ENCODE measurements around the gene PTPRQ.
A peak's percentile ranks its signal among the peaks of the same experiment; 100 is the strongest.

Gene PTPRQ

GRCh38 chr12:80567401-80567800 is 123.4 kb downstream of the PTPRQ start:
- H3K36me3 Mint-ChIP-seq (ENCODE audit: low read depth) = peaks cover 9% of the 10 kb centered on the region
- TF ChIP-seq CTCF (IDR thresholded peaks at IDR 0.05; ENCODE audit: unreplicated experiment in 3 of 3) = no peak
- H3K27me3 Mint-ChIP-seq (ENCODE audit: low read depth) = no peaks in the 10 kb centered on the region
- H3K4me3 Mint-ChIP-seq = no peak overlapping the region
- peaks cover 16% of the 10 kb centered on the region for H3K9me3 Mint-ChIP-seq
- peak overlapping the region; percentile 26 to 55 (median 43) for H3K27ac Mint-ChIP-seq
- H3K4me1 Mint-ChIP-seq = peaks cover 20% of the 10 kb centered on the region

GRCh38 chr12:80576641-80577418 is 132.8 kb downstream of the PTPRQ start:
- Mint-ChIP-seq H3K27ac (no peak overlapping the region), H3K27me3 (ENCODE audit: low read depth) (no peaks in the 10 kb centered on the region), H3K9me3 (peaks cover 8% of the 10 kb centered on the region), H3K4me1 (peaks cover 8% of the 10 kb centered on the region), H3K36me3 (ENCODE audit: low read depth) (peaks cover 4% of the 10 kb centered on the region), H3K4me3 (no peak overlapping the region)
- no peak for TF ChIP-seq CTCF (IDR thresholded peaks at IDR 0.05; ENCODE audit: unreplicated experiment in 3 of 3)

- Mint-ChIP-seq H3K4me1 (peaks cover 8% of the 10 kb centered on the region), H3K27me3 (ENCODE audit: low read depth) (no peaks in the 10 kb centered on the region), H3K36me3 (ENCODE audit: low read depth) (peaks cover 4% of the 10 kb centered on the region), H3K4me3 (peak overlapping the region in 1 of 3 experiments; percentile 41), H3K9me3 (peaks cover 6% of the 10 kb centered on the region), H3K27ac (peak overlapping the region; percentile 54 to 71 (median 56))
- TF ChIP-seq CTCF (IDR thresholded peaks at IDR 0.05; ENCODE audit: unreplicated experiment in 3 of 3) = no peak
These were observed 136.2 kb downstream of the PTPRQ start for GRCh38 chr12:80580254-80580653.

GRCh38 chr12:80581783-80582182 is 137.7 kb downstream of the PTPRQ start:
- Mint-ChIP-seq H3K27me3 (ENCODE audit: low read depth) (no peaks in the 10 kb centered on the region), H3K4me1 (peaks cover 9% of the 10 kb centered on the region), H3K36me3 (ENCODE audit: low read depth) (peaks cover 4% of the 10 kb centered on the region), H3K4me3 (no peak overlapping the region), H3K27ac (peak overlapping the region in 1 of 3 experiments; percentile 23), H3K9me3 (peaks cover 9% of the 10 kb centered on the region)
- TF ChIP-seq CTCF (IDR thresholded peaks at IDR 0.05; ENCODE audit: unreplicated experiment in 3 of 3) = no peak

GRCh38 chr12:80582431-80582830 is 138.4 kb downstream of the PTPRQ start:
- H3K36me3 Mint-ChIP-seq (ENCODE audit: low read depth) = peaks cover 4% of the 10 kb centered on the region
- peaks cover 9% of the 10 kb centered on the region for H3K9me3 Mint-ChIP-seq
- H3K4me3 Mint-ChIP-seq = no peak overlapping the region
- H3K27ac Mint-ChIP-seq = peak overlapping the region in 1 of 3 experiments; percentile 23
- H3K27me3 Mint-ChIP-seq (ENCODE audit: low read depth) = no peaks in the 10 kb centered on the region
- TF ChIP-seq CTCF (IDR thresholded peaks at IDR 0.05; ENCODE audit: unreplicated experiment in 3 of 3) = no peak
- peaks cover 9% of the 10 kb centered on the region for H3K4me1 Mint-ChIP-seq

- Mint-ChIP-seq H3K36me3 (ENCODE audit: low read depth) (no peaks in the 10 kb centered on the region), H3K27me3 (ENCODE audit: low read depth) (no peaks in the 10 kb centered on the region), H3K9me3 (peaks cover 3% of the 10 kb centered on the region), H3K27ac (no peak overlapping the region), H3K4me3 (no peak overlapping the region), H3K4me1 (peaks cover 4% of the 10 kb centered on the region)
- no peak for TF ChIP-seq CTCF (IDR thresholded peaks at IDR 0.05; ENCODE audit: unreplicated experiment in 3 of 3)
These were observed 145.0 kb downstream of the PTPRQ start for GRCh38 chr12:80589077-80589476.
